Liver (tissue), 9 donors: ENCODE data around the gene GMDS. TPM values are rescaled to one million over a fixed set of nuclear protein-coding genes. Genes with fewer than 3 reads are reported as not detected.

Experiments
- DNase-seq: peaks from one replicate; pipeline ENCODE4 v3.0.0-alpha.2; 2017; ENCODE audit warnings: low spot score
- H3K27ac ChIP-seq, 2 donors: one replicate each; pipeline ENCODE4 v1.7.0; 2013; ENCODE audit warnings: inconsistent platforms in 2 of 2, low read length in 2 of 2, control low read depth in 1 of 2, low read depth in 1 of 2, mild to moderate bottlenecking in 1 of 2
- H3K27me3 ChIP-seq, 4 donors: one replicate each; pipeline versions ENCODE4 v1.6.1 to v1.7.0; 2013; ENCODE audit warnings: low read length in 3 of 4, inconsistent platforms in 1 of 4, mild to moderate bottlenecking in 1 of 4, moderate library complexity in 1 of 4; ENCODE audit not compliant: control insufficient read depth in 4 of 4, insufficient read depth in 4 of 4
- H3K36me3 ChIP-seq, 4 donors: one replicate each; pipeline versions ENCODE4 v1.6.1 to v1.7.0; 2013; ENCODE audit warnings: low read length in 3 of 4, mild to moderate bottlenecking in 3 of 4, low read depth in 1 of 4, moderate library complexity in 1 of 4; ENCODE audit not compliant: control insufficient read depth in 4 of 4, insufficient read depth in 3 of 4
- H3K4me1 ChIP-seq, 4 donors: one replicate each; pipeline versions ENCODE4 v1.6.1 to v1.7.0; 2013; ENCODE audit warnings: low read length in 3 of 4, mild to moderate bottlenecking in 3 of 4, moderate library complexity in 1 of 4; ENCODE audit not compliant: control insufficient read depth in 4 of 4, insufficient read depth in 4 of 4
- H3K4me3 ChIP-seq, 3 donors: one replicate each; pipeline versions ENCODE4 v1.6.1 to v1.7.0; 2013; ENCODE audit warnings: low read length in 3 of 3, control low read depth in 1 of 3, low read depth in 1 of 3, mild to moderate bottlenecking in 1 of 3
- H3K9ac ChIP-seq, 2 donors: one replicate each; pipeline ENCODE4 v1.7.0; 2013; ENCODE audit warnings: low read length in 2 of 2, mild to moderate bottlenecking in 2 of 2, moderate library complexity in 2 of 2, control low read depth in 1 of 2, low read depth in 1 of 2
- H3K9me3 ChIP-seq, 4 donors: one replicate each; pipeline versions ENCODE4 v1.6.1 to v1.7.0; 2013; ENCODE audit warnings: low read length in 3 of 4; ENCODE audit not compliant: control insufficient read depth in 4 of 4
- ATF3 ChIP-seq: IDR thresholded peaks from 2 replicates; pipeline ENCODE4 v1.6.1; 2016; ENCODE audit warnings: antibody characterized with exemption
- CTCF ChIP-seq: fragments of 150-350 bp; IDR thresholded peaks from 2 replicates; pipeline ENCODE4 v1.5.1; 2017; ENCODE audit warnings: improper control_type of control experiment, low read depth, low read length; ENCODE audit not compliant: missing input control
- EGR1 ChIP-seq, 2 donors: IDR thresholded peaks; 2 replicates each; pipeline ENCODE4 v1.6.1; 2016 to 2018; ENCODE audit warnings: antibody characterized with exemption in 2 of 2, low read depth in 2 of 2
- FOXA1 ChIP-seq: IDR thresholded peaks from 2 replicates; pipeline ENCODE4 v1.6.1; 2016; ENCODE audit warnings: antibody characterized with exemption
- FOXA2 ChIP-seq: IDR thresholded peaks from 2 replicates; pipeline ENCODE4 v1.6.1; 2016; ENCODE audit warnings: antibody characterized with exemption
- GABPA ChIP-seq, 2 donors: IDR thresholded peaks in 1 of 2; conservative IDR thresholded peaks in 1 of 2; 2 replicates each; pipeline ENCODE4 v1.6.1; 2016; ENCODE audit warnings: antibody characterized with exemption in 2 of 2, mild to moderate bottlenecking in 1 of 2, moderate library complexity in 1 of 2
- HNF4A ChIP-seq, 2 donors: conservative IDR thresholded peaks; 2 replicates each; pipeline ENCODE4 v1.6.1; 2016; ENCODE audit warnings: antibody characterized with exemption in 2 of 2, mild to moderate bottlenecking in 2 of 2
- HNF4G ChIP-seq: IDR thresholded peaks from 2 replicates; pipeline ENCODE4 v1.6.1; 2016; ENCODE audit warnings: antibody characterized with exemption
- JUND ChIP-seq, 2 donors: IDR thresholded peaks; 2 replicates each; pipeline ENCODE4 v1.6.1; 2016; ENCODE audit warnings: antibody characterized with exemption in 2 of 2
- MAX ChIP-seq: IDR thresholded peaks from 2 replicates; pipeline ENCODE4 v1.6.1; 2016; ENCODE audit warnings: antibody characterized with exemption
- NR2F2 ChIP-seq: IDR thresholded peaks from 2 replicates; pipeline ENCODE4 v1.6.1; 2016; ENCODE audit warnings: antibody characterized with exemption
- RAD21 ChIP-seq, 2 donors: IDR thresholded peaks; 2 replicates each; pipeline ENCODE4 v1.6.1; 2016; ENCODE audit warnings: antibody characterized with exemption in 2 of 2, mild to moderate bottlenecking in 2 of 2
- REST ChIP-seq: IDR thresholded peaks from 2 replicates; pipeline ENCODE4 v1.6.1; 2016; ENCODE audit warnings: antibody characterized with exemption, mild to moderate bottlenecking
- RXRA ChIP-seq, 2 donors: IDR thresholded peaks; 2 replicates each; pipeline ENCODE4 v1.6.1; 2017 to 2018; ENCODE audit warnings: antibody characterized with exemption in 2 of 2, mild to moderate bottlenecking in 1 of 2
- TAF1 ChIP-seq: conservative IDR thresholded peaks from 2 replicates; pipeline ENCODE4 v1.6.1; 2016; ENCODE audit warnings: antibody characterized with exemption, mild to moderate bottlenecking
- YY1 ChIP-seq: IDR thresholded peaks from 2 replicates; pipeline ENCODE4 v1.6.1; 2016; ENCODE audit warnings: antibody characterized with exemption, mild to moderate bottlenecking
- ZBTB33 ChIP-seq: IDR thresholded peaks from 2 replicates; pipeline ENCODE4 v1.6.1; 2016; ENCODE audit warnings: antibody characterized with exemption
- WGBS: extraction: QIAGEN DNeasy Blood & Tissue Kit; methylation state at CpG from one replicate; pipeline ENCODE4 v1.1.7; 2013; 5-methylcytosine and 5-hydroxymethylcytosine counted together
- polyA plus RNA-seq, 2 donors: library from polyadenylated mRNA; stranded (reverse) in 1 of 2; unstranded in 1 of 2; fragments of 200-250 nt in 1 of 2; fragments of >200 nt in 1 of 2; fragmentation: Nextera tagmentation in 1 of 2; extraction: Ambion mirVana in 1 of 2; gene quantifications; one replicate each; pipeline versions ENCODE4 v1.2.1 to v1.2.3, GENCODE V29; 2013 to 2015
- total RNA-seq, 2 donors: library from RNA; depleted of rRNA; stranded (reverse); fragments of >200 nt; gene quantifications; one replicate each; pipeline ENCODE4 v1.2.3, GENCODE V29; 2014
- donor health status: healthy.
- donor health status: healthy.
- donor health status: healthy.
- donor health status: healthy.
- donor health status: healthy.

GMDS gene
- total and polyA plus RNA-seq, 4 donors = 3.5 to 15.6 (median 13.0) TPM

- Histone ChIP-seq H3K9ac (no peak overlapping the region), H3K4me3 (no peak overlapping the region), H3K27me3 (no peaks in the 10 kb centered on the region), H3K36me3 (no peaks in the 10 kb centered on the region), H3K4me1 (no peaks in the 10 kb centered on the region), H3K27ac (no peak overlapping the region), H3K9me3 (no peaks in the 10 kb centered on the region)
- TF ChIP-seq EGR1 (IDR thresholded peaks at IDR 0.05; ENCODE audit: low read depth in 2 of 2) (no peak), TAF1 (no peak), GABPA (IDR thresholded peaks at IDR 0.05 in 1 of 2, conservative IDR thresholded peaks at IDR 0.05 in 1 of 2) (no peak), MAX (no peak), ATF3 (no peak), ZBTB33 (no peak), FOXA1 (no peak), REST (no peak), HNF4A (conservative IDR thresholded peaks at IDR 0.05) (no peak)
- DNase-seq = no peak
- WGBS = 87% methylated on average over 4 of the region's 4 CpGs
These were observed 591.4 kb downstream of the GMDS start for GRCh38 chr6:1654054-1654453.

GRCh38 chr6:1652842-1653241 is 592.6 kb downstream of the GMDS start:
- Histone ChIP-seq H3K9me3 (no peaks in the 10 kb centered on the region), H3K27me3 (no peaks in the 10 kb centered on the region), H3K27ac (no peak overlapping the region), H3K4me1 (no peaks in the 10 kb centered on the region), H3K4me3 (no peak overlapping the region), H3K9ac (no peak overlapping the region), H3K36me3 (no peaks in the 10 kb centered on the region)
- no peak for DNase-seq
- no peak for TF ChIP-seq GABPA (IDR thresholded peaks at IDR 0.05 in 1 of 2, conservative IDR thresholded peaks at IDR 0.05 in 1 of 2)
- TF ChIP-seq CTCF = no peak
- TF ChIP-seq JUND (IDR thresholded peaks at IDR 0.05) = no peak
- no peak for TF ChIP-seq HNF4A (conservative IDR thresholded peaks at IDR 0.05)
- TF ChIP-seq REST = no peak
- TF ChIP-seq ZBTB33 = no peak
- no peak for TF ChIP-seq RXRA (IDR thresholded peaks at IDR 0.05)
- no peak for TF ChIP-seq HNF4G
- TF ChIP-seq ATF3 = no peak
- TF ChIP-seq FOXA1 = no peak
- TF ChIP-seq YY1 = no peak
- TF ChIP-seq EGR1 (IDR thresholded peaks at IDR 0.05; ENCODE audit: low read depth in 2 of 2) = no peak
- TF ChIP-seq NR2F2 = no peak
- TF ChIP-seq FOXA2 = no peak
- no peak for TF ChIP-seq TAF1
- no peak for TF ChIP-seq RAD21 (IDR thresholded peaks at IDR 0.05)
- no peak for TF ChIP-seq MAX
- 97% methylated on average over 10 of the region's 10 CpGs for WGBS
